Measurements from ENCODE around the gene ABCD1.

DNA sequence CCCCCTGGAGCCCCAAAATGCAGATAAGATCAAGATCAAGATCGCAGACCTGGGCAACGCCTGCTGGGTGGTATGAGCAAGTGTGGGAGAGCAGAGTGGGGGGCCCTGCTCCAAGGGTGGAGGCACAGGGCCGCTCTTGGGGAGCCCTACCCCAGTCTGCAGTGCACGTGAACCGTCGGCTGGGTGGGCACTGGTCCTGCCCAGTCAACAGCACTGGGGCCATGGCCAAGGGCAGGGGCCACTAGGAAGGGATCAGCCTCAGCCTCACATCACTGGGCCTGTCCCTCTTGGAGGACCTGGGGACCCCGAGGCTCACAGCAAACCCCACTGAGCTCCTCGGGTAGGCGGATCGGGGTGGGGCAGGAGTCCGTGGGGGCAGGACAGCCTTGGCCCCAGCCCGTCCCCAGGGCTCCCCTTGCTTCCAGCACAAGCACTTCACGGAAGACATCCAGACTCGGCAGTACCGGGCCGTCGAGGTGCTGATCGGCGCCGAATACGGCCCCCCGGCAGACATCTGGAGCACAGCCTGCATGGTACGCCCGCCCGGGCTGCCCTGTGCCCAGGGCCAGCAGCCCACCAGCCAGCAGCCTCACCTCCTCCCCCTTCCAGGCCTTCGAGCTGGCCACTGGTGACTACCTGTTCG is 59.8 kb downstream of the ABCD1 start:
- TF ChIP-seq, protein P1, sequence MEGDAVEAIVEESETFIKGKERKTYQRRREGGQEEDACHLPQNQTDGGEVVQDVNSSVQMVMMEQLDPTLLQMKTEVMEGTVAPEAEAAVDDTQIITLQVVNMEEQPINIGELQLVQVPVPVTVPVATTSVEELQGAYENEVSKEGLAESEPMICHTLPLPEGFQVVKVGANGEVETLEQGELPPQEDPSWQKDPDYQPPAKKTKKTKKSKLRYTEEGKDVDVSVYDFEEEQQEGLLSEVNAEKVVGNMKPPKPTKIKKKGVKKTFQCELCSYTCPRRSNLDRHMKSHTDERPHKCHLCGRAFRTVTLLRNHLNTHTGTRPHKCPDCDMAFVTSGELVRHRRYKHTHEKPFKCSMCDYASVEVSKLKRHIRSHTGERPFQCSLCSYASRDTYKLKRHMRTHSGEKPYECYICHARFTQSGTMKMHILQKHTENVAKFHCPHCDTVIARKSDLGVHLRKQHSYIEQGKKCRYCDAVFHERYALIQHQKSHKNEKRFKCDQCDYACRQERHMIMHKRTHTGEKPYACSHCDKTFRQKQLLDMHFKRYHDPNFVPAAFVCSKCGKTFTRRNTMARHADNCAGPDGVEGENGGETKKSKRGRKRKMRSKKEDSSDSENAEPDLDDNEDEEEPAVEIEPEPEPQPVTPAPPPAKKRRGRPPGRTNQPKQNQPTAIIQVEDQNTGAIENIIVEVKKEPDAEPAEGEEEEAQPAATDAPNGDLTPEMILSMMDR (IDR thresholded peaks at IDR 0.05): no peak
- TF ChIP-seq EP300 (IDR thresholded peaks at IDR 0.05): no peak

All from gastroesophageal sphincter (tissue), 3 donors.